ENCODE data around the gene UBE2S. TPM values are rescaled to one million over a fixed set of nuclear protein-coding genes. Genes with fewer than 3 reads are reported as not detected.

UBE2S gene
- total RNA-seq, 1 donor from 2014 or later = 34.6 TPM

DNA sequence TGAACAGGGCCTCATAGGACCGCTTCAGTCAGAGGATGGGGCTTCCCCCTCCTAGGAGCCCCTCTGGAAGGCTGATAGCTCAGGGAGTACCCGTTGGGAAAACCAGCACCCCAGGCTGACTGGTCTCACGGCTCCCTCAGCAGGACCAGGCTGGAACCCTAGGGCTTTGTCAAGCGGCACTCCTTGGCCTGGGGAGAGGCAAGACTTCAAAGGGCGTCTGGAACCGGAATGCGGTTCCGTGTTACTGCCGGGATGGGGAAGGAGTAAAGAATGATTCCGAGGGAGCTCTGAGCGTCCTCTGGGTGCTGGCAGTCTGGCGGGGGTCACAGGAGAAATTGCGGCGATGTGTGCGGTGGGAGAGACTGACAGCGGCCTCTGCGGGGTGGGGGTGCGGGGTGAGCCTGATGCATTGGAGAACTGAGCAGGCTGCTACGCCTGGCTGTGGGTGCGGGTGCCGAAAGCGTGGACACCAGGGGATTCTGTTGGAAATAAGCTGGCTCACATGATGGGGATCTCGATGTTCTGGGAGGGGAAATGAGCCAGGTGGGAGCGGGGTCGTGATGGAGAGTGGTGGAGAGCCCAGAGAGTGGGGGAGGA is 54.9 kb downstream of the UBE2S start:
- CTCF ChIA-PET = no interaction called here
- H3K4me3 Mint-ChIP-seq = peak overlapping the region; percentile 42
- POLR2A ChIA-PET = interaction anchor here (1.1 kb wide), 1 partner anchor 14 kb away, joined by 5 read pairs; no protein-coding TSS in a partner anchor
- DNase-seq = no peak
- peaks cover 45% of the 10 kb centered on the region for H3K27me3 Mint-ChIP-seq
- TF ChIP-seq, protein P1, sequence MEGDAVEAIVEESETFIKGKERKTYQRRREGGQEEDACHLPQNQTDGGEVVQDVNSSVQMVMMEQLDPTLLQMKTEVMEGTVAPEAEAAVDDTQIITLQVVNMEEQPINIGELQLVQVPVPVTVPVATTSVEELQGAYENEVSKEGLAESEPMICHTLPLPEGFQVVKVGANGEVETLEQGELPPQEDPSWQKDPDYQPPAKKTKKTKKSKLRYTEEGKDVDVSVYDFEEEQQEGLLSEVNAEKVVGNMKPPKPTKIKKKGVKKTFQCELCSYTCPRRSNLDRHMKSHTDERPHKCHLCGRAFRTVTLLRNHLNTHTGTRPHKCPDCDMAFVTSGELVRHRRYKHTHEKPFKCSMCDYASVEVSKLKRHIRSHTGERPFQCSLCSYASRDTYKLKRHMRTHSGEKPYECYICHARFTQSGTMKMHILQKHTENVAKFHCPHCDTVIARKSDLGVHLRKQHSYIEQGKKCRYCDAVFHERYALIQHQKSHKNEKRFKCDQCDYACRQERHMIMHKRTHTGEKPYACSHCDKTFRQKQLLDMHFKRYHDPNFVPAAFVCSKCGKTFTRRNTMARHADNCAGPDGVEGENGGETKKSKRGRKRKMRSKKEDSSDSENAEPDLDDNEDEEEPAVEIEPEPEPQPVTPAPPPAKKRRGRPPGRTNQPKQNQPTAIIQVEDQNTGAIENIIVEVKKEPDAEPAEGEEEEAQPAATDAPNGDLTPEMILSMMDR (IDR thresholded peaks at IDR 0.05) = no peak
- H3K36me3 Mint-ChIP-seq (ENCODE audit: low read depth) = no peaks in the 10 kb centered on the region
- intact Hi-C loops (cut with micrococcal nuclease) = no loop called here
- H3K27ac Mint-ChIP-seq = no peak overlapping the region
- H3K9me3 Mint-ChIP-seq = no peaks in the 10 kb centered on the region
- H3K4me1 Mint-ChIP-seq = peaks cover 18% of the 10 kb centered on the region
- no peak for ATAC-seq (ENCODE audit: low read depth)

DNA sequence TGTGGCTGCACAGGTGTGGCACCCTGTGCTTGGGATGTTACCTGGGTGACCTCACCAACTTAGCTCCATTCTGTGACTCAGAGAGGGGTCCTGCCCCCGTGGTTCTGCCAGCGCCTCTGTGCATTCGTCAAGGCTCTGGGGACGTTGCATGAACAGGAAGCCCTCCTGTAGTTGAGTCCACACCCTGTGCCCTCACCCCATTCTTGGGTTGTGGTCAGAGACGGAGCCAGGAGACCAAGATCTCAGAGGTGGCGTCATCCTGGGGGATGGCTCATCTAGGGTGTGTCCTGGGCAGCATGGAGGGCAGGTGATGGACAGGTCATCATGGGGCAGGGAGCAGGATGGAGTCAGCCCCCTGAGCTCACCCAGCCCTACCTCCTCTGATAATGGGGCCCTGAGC is 55.5 kb downstream of the UBE2S start:
- POLR2A ChIA-PET = no interaction called here
- CTCF ChIA-PET = no interaction called here
- peaks cover 18% of the 10 kb centered on the region for H3K4me1 Mint-ChIP-seq

DNA sequence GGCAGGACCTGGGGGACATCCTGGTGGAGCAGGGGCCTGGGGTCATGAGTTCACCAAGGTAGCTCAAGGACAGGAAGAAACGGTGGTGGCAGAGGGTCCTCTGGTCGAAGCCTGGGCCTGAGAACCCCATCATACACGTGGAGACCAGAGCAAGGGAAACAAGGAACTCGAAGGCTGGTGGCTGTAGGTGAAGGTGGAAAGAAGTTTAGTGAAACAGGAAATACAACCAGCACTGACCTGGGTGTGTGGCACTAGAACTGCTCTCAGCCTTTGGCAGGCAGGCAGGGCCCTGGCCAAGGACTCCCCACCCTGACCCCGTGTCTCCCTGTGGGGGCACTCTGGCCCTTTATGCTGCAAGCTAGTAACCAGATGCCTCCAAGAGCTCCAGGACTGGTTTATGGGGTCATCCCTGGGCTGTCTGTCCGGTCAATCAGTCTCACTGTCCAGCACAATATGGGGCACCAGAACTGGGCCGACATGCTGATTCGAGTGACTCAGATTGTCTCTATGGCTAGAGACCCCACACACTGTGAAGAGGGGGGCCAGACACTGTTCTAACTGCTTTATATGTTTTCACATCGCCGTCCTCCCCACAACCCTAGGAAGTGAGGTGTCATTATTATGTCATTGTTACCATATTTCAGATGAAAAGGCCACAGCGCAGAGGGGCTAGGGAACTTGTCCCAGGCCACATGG is 56.8 kb downstream of the UBE2S start:
- ChIA-PET POLR2A (no interaction called here), CTCF (no interaction called here)
- no peak overlapping the region for H3K4me3 Mint-ChIP-seq
- intact Hi-C loops (cut with micrococcal nuclease) = no loop called here
- H3K36me3 Mint-ChIP-seq (ENCODE audit: low read depth) = peaks cover 1% of the 10 kb centered on the region
- no peaks in the 10 kb centered on the region for H3K9me3 Mint-ChIP-seq
- peaks cover 39% of the 10 kb centered on the region for H3K27me3 Mint-ChIP-seq
- no peak for ATAC-seq (ENCODE audit: low read depth)
- no peak overlapping the region for H3K27ac Mint-ChIP-seq
- no peak for DNase-seq
- TF ChIP-seq, protein P1 (IDR thresholded peaks at IDR 0.05) = no peak
- H3K4me1 Mint-ChIP-seq = peaks cover 18% of the 10 kb centered on the region

More for the DNA sequence above, 55.5 kb downstream of the UBE2S start:
- peaks cover 40% of the 10 kb centered on the region for H3K27me3 Mint-ChIP-seq
- ATAC-seq (ENCODE audit: low read depth) = no peak
- H3K27ac Mint-ChIP-seq = no peak overlapping the region
- H3K9me3 Mint-ChIP-seq = no peaks in the 10 kb centered on the region
- DNase-seq = no peak
- H3K36me3 Mint-ChIP-seq (ENCODE audit: low read depth) = no peaks in the 10 kb centered on the region
- TF ChIP-seq, protein P1 (IDR thresholded peaks at IDR 0.05) = no peak
- no peak overlapping the region for H3K4me3 Mint-ChIP-seq
- intact Hi-C loops (cut with micrococcal nuclease) = no loop called here

Other genes with a start within 250 kb of the UBE2S start
- not detected in 2 replicates for gene DNAAF3, start 241.2 kb downstream of the UBE2S start, total RNA-seq
- gene SYT5, start 227.5 kb downstream of the UBE2S start, total RNA-seq = not detected in 2 replicates
- not detected in 2 replicates for gene PTPRH, start 198.3 kb downstream of the UBE2S start, total RNA-seq
- 12.6 and 14.8 TPM in 2 replicates for gene TMEM86B, start 179.0 kb downstream of the UBE2S start, total RNA-seq
- 203 and 220 TPM in 2 replicates for gene PPP6R1, start 148.8 kb downstream of the UBE2S start, total RNA-seq
- 32.2 and 32.9 TPM in 2 replicates for gene HSPBP1, start 127.7 kb downstream of the UBE2S start, total RNA-seq
- 1.3 and 2.7 TPM in 2 replicates for gene BRSK1, start 123.8 kb downstream of the UBE2S start, total RNA-seq
- gene TMEM150B, start 82.4 kb downstream of the UBE2S start, total RNA-seq = not detected in 2 replicates
- 7.2 and 8.1 TPM in 2 replicates for gene KMT5C, start 67.9 kb downstream of the UBE2S start, total RNA-seq
- not detected in 2 replicates for gene COX6B2, start 53.1 kb downstream of the UBE2S start, total RNA-seq
- not detected in 2 replicates for gene GARIN5B, start 44.5 kb downstream of the UBE2S start, total RNA-seq
- not detected in 2 replicates for gene IL11, start 37.3 kb downstream of the UBE2S start, total RNA-seq
- not detected in 2 replicates for gene TMEM190, start 31.0 kb downstream of the UBE2S start, total RNA-seq
- 3.8 and 4.9 TPM in 2 replicates for gene TMEM238, start 23.5 kb downstream of the UBE2S start, total RNA-seq
- gene RPL28, start 21.9 kb downstream of the UBE2S start, total RNA-seq = 3,790 and 4,042 TPM in 2 replicates
- not detected in 2 replicates for gene SHISA7, start 35.5 kb upstream of the UBE2S start, total RNA-seq
- gene ISOC2, start 53.9 kb upstream of the UBE2S start, total RNA-seq = 28.7 and 29.0 TPM in 2 replicates
- not detected in 2 replicates for gene C19orf85, start 57.0 kb upstream of the UBE2S start, total RNA-seq
- gene ZNF628, start 68.8 kb upstream of the UBE2S start, total RNA-seq = 10.4 and 12.7 TPM in 2 replicates
- gene NAT14, start 77.4 kb upstream of the UBE2S start, total RNA-seq = 10.9 and 13.8 TPM in 2 replicates
- 0.17 and 0.20 TPM in 2 replicates for gene SSC5D, start 80.6 kb upstream of the UBE2S start, total RNA-seq
- not detected in 2 replicates for gene SBK2, start 129.3 kb upstream of the UBE2S start, total RNA-seq
- gene SBK3, start 137.8 kb upstream of the UBE2S start, total RNA-seq = not detected in 2 replicates
- gene ZNF579, start 173.1 kb upstream of the UBE2S start, total RNA-seq = 10.3 and 10.9 TPM in 2 replicates
- gene FIZ1, start 191.7 kb upstream of the UBE2S start, total RNA-seq = 17.5 and 21.2 TPM in 2 replicates
- 12.6 and 16.1 TPM in 2 replicates for gene ZNF524, start 192.5 kb upstream of the UBE2S start, total RNA-seq
- gene ZNF865, start 197.9 kb upstream of the UBE2S start, total RNA-seq = 17.2 and 18.9 TPM in 2 replicates
- 8.7 and 8.9 TPM in 2 replicates for gene ZNF784, start 216.8 kb upstream of the UBE2S start, total RNA-seq
- gene ZNF580, start 233.2 kb upstream of the UBE2S start, total RNA-seq = 55.0 and 81.2 TPM in 2 replicates
- 42.7 and 46.5 TPM in 2 replicates for gene ZNF581, start 235.9 kb upstream of the UBE2S start, total RNA-seq
- gene CCDC106, start 240.4 kb upstream of the UBE2S start, total RNA-seq = 14.0 and 14.4 TPM in 2 replicates
- gene U2AF2, start 247.2 kb upstream of the UBE2S start, total RNA-seq = 256 and 273 TPM in 2 replicates

Data from activated B cell treated with CpG ODN at 0.5 μM for 24 hours (primary cell).